ENCODE measurements around the gene CIAO3. TPM values are rescaled to one million over a fixed set of nuclear protein-coding genes. Genes with fewer than 3 reads are reported as not detected.
"Not testable (repeated sequence)": the region's sequence is repeated elsewhere in the genome, so short reads cannot be mapped to it uniquely, and the experiment has no call there.

Gene CIAO3
- total RNA-seq, 2 donors from 2014 or later, result 23.3 to 25.5 TPM

DNA sequence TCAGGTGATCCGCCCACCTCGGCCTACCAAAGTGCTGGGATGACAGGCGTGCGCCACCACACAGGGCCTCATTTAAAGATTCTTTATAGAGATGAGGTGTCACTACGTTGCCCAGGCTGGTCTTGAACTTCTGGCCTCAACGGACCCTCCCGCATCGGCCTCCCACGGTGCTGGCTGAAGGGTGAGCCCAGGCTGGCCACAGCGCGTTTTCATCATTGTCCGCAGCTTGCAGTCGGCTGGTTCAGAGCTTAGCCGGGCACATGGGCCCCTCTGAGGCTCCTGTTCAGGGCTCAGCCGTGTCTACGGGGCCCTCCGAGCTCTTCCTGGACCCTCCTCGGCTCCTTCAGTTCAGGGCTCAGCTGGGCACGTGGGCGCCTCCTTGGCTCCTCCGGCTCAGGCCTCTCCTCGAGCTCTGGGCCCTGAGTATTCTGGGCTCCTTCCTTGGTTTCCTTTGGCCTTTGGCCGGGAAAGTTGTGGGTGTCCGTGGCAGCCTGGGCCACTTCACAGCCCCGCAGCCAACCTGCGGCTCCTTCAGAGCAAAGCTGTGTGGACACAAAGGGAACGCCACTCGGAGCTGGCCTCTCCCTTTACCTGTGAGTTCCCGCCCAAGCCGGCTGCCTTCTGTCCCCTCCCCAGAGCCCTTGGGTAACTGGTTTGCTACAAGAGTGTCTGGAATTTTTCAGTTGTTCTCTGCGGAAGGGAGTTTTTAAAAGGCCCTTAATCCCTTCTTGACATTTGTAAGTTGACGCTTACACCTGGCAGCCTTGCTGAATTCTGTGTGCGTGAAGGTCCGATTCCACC, 18.5 kb upstream of the CIAO3 start:
- H3K27ac ChIP-seq, result no peak overlapping the region
- TF ChIP-seq, protein P1, sequence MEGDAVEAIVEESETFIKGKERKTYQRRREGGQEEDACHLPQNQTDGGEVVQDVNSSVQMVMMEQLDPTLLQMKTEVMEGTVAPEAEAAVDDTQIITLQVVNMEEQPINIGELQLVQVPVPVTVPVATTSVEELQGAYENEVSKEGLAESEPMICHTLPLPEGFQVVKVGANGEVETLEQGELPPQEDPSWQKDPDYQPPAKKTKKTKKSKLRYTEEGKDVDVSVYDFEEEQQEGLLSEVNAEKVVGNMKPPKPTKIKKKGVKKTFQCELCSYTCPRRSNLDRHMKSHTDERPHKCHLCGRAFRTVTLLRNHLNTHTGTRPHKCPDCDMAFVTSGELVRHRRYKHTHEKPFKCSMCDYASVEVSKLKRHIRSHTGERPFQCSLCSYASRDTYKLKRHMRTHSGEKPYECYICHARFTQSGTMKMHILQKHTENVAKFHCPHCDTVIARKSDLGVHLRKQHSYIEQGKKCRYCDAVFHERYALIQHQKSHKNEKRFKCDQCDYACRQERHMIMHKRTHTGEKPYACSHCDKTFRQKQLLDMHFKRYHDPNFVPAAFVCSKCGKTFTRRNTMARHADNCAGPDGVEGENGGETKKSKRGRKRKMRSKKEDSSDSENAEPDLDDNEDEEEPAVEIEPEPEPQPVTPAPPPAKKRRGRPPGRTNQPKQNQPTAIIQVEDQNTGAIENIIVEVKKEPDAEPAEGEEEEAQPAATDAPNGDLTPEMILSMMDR (IDR thresholded peaks at IDR 0.05), result no peak
- DNase-seq (ENCODE audit: low spot score), result no peak
- H3K27me3 ChIP-seq, result no peaks in the 10 kb centered on the region
- H3K4me1 ChIP-seq, result no peaks in the 10 kb centered on the region
- H3K36me3 ChIP-seq, result no peaks in the 10 kb centered on the region
- no peak overlapping the region for H3K4me3 ChIP-seq
- H3K9me3 ChIP-seq, result no peaks in the 10 kb centered on the region

- Histone ChIP-seq H3K9me3 (no peaks in the 10 kb centered on the region), H3K4me3 (no peak overlapping the region), H3K36me3 (no peaks in the 10 kb centered on the region), H3K27ac (no peak overlapping the region), H3K27me3 (no peaks in the 10 kb centered on the region), H3K4me1 (no peaks in the 10 kb centered on the region)
- no peak for DNase-seq (ENCODE audit: low spot score)
- TF ChIP-seq, protein P1 (IDR thresholded peaks at IDR 0.05), result no peak
Observed at GRCh38 chr16:756428-756827, 15.6 kb upstream of the CIAO3 start.

GRCh38 chr16:754656-755055, 13.9 kb upstream of the CIAO3 start:
- Histone ChIP-seq H3K27me3 (no peaks in the 10 kb centered on the region), H3K36me3 (no peaks in the 10 kb centered on the region), H3K4me3 (no peak overlapping the region), H3K9me3 (no peaks in the 10 kb centered on the region), H3K4me1 (no peaks in the 10 kb centered on the region), H3K27ac (no peak overlapping the region)
- no peak for DNase-seq (ENCODE audit: low spot score)
- TF ChIP-seq, protein P1 (IDR thresholded peaks at IDR 0.05), result no peak

- not testable (repeated sequence) for H3K4me3 ChIP-seq; H3K9me3 ChIP-seq; DNase-seq (ENCODE audit: low spot score); H3K4me1 ChIP-seq; H3K36me3 ChIP-seq; H3K27me3 ChIP-seq; H3K27ac ChIP-seq
Observed at GRCh38 chr16:754121-754607, 13.4 kb upstream of the CIAO3 start.

DNA sequence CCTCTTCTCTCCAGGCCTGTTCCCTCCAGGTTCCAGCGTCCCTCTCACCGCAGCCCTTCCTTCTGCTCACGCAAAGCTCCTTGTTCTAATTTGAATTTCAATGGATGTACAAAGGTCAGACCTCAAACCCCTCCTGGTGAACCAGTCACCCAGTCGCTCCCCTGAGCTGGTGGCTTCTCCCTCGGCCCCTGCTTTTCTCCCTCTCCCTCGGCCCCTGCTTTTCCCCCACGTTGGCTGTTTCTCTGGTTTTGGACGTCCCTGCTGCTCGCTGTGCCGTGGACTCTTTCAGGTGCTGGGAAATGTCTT, 11.2 kb upstream of the CIAO3 start:
- Histone ChIP-seq H3K4me1 (no peaks in the 10 kb centered on the region), H3K4me3 (no peak overlapping the region), H3K27me3 (no peaks in the 10 kb centered on the region), H3K27ac (peak overlapping the region in 1 of 2 donors; percentile 35), H3K36me3 (no peaks in the 10 kb centered on the region), H3K9me3 (no peaks in the 10 kb centered on the region)
- DNase-seq (ENCODE audit: low spot score), result no peak
- TF ChIP-seq, protein P1 (IDR thresholded peaks at IDR 0.05), result no peak

GRCh38 chr16:751152-752006, 10.6 kb upstream of the CIAO3 start:
- TF ChIP-seq, protein P1 (IDR thresholded peaks at IDR 0.05), result no peak
- H3K4me1 ChIP-seq, result no peaks in the 10 kb centered on the region
- H3K9me3 ChIP-seq, result no peaks in the 10 kb centered on the region
- H3K27me3 ChIP-seq, result no peaks in the 10 kb centered on the region
- H3K4me3 ChIP-seq, result no peak overlapping the region
- DNase-seq (ENCODE audit: low spot score), result no peak
- no peaks in the 10 kb centered on the region for H3K36me3 ChIP-seq
- H3K27ac ChIP-seq, result peak overlapping the region in 1 of 2 donors; percentile 35
